NCI-H524 (cell line): ENCODE results near the gene RBM6.
"Not testable (repeated sequence)": the region's sequence is repeated elsewhere in the genome, so short reads cannot be mapped to it uniquely, and the experiment has no call there.

ENCODE experiments used
- DNase-seq, 2 experiments: peaks; one replicate each; lab custom pipeline; 2025; lab: John Stamatoyannopoulos, UW

The RBM6 gene

DNA sequence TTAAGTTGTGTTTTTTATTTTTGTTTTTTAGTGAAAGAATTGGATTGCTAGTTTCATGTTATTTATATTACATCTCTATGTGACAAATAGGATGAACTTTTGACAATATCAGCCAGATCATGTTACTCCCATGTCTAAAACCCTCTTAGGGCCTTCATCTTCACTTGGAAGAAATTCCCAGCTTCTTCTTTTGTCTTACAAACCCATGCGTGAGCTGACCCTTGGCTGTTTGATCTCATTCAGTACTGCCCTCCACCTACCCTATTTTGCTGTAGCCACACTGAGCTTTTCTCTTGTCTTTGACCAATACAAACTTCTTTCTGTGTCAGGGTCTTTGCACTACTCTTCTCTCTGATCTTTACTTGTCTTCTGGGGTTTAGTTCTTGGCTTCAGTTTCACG, 37.0 kb downstream of the RBM6 start:
- DNase-seq: no peak

- DNase-seq: no peak
These were observed 44.4 kb downstream of the RBM6 start for GRCh38 chr3:49984394-49984793.

DNA sequence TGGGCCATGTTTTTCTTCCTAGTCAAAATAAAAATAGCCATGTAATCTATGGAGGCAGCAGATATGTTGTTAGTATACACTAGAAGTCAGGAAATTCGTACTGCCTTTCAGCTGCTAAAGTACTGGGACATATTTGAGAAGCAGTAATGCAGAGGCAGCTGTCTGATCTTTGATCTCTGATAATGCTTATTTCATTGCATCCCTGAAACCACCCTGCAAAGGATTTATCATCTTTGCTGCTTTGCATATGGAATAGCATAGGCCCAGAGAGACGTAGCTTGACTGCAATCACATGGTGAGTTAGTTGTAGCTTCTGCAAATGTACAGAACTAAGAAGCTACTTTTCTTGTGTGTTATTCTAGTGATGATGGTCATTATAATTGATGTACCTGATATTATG, 52.4 kb downstream of the RBM6 start:
- no peak for DNase-seq

GRCh38 chr3:49994476-49994875, 54.5 kb downstream of the RBM6 start:
- no peak for DNase-seq

DNA sequence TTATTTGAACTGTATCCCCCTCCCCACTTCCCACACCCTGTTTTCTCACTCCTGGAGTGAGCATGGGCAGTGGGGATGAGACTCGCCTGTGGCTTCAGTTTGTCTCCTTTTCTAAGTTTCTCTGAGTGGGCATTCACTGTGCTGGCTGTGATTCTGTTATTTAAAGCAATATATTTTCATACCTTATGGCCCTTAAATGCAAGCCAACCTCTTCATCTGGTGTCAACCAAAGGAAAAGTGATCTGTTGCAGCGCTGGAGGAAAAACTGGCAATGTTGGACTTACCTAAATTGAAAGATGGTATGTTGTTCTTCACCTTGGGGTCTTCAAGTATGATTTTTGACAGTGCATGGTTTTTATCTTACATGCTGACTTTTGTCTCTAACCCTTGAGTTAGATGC, 56.1 kb downstream of the RBM6 start:
- no peak for DNase-seq

DNA sequence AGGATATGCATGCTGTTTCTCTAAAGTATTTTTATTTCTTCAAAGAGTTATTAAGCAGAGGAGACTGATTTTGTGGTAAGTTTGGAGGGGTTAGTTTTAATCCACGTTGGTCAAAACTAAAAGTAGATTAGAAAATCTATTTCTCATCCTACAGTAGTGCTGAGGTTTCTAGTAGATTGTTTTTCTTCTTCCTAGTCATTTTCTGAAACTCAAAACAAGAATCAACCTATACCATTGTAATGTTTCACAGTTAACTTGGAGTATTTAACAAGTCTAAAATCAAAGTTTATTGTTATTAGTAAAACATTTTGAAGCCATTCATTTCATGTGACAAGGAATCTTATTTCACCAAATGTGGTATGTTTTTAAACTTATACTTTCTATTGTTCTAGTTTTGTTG, 57.9 kb downstream of the RBM6 start:
- DNase-seq: no peak

DNA sequence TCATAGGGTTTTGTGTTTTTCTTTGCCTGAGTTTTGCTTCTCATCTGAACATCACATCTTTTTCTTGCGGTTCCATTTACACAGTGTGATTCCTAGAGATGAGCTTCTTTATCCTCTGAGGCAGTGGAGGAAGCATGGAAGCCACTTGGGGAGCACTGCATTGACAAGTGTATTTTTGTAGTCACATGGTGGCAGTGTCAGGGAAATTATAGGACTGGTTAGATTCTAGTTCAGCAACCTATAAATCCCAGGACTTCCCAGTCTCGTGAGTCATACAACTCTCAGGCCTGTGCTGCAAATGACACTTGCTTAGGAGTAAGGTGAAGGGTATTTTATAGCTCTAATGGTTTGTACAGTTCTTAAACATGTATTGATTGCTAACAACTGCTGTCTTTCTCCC, 58.4 kb downstream of the RBM6 start:
- DNase-seq: no peak

GRCh38 chr3:50001511-50001910, 61.6 kb downstream of the RBM6 start:
- no peak for DNase-seq

DNA sequence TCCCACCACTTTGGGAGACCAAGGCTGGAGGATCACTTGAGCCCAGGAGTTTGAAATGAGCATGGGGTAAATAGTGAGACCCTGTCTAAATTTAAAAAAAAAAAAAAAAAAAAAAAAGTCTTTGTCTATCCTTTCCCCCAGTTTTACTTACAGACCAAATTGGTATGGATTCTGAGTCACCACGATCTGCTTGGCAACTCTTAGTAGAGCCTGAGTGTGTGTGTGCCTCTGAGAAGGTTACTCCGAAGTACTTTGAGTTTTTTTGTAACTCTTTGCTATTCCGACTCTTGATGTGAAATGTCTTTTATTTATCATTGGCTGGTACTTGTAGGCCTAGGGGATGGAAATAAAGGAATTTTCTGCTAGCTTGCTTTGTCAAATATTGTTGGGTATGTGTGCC, 63.3 kb downstream of the RBM6 start:
- no peak for DNase-seq

- peak in 1 of 2 experiments; percentile 3 for DNase-seq
These were observed 63.9 kb downstream of the RBM6 start for GRCh38 chr3:50003824-50004223.

DNA sequence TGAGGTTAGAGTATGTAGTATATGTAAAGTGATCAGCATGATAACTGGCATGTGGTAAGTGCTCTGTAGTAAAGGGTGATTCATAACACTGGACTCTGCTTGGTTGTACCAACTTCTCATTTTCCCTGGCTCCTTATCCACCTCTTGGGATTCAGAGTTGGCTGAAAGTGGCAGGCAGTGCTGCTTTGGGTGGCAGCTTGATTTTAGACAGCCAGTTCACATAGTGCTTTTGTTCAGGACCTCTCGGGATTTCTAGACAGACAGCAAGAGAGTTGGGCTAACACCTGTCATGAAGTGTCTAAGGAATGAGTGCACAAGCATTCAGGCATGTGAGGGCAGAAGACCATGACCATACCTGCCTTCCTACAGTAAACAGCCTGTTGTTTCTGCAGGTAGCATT, 69.0 kb downstream of the RBM6 start:
- DNase-seq: no peak

DNA sequence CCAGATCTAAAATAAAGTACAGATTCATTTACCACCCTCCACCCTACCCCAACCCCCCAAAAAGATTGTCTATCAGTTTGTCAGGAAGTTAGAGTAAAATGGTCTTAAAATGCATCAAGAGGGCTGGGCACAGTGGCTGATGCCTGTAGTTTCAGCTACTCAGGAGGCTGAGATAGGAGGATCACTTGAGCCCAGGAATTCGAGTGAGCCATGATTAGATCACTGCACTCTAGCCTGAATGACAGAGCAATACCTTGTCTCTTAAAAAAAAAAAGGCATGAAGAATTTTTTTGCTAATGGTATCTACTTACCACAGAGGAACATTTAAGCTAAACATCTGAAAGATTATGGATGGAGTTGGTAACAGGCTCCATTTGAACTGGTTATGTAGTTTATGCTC, 71.0 kb downstream of the RBM6 start:
- DNase-seq: no peak

DNA sequence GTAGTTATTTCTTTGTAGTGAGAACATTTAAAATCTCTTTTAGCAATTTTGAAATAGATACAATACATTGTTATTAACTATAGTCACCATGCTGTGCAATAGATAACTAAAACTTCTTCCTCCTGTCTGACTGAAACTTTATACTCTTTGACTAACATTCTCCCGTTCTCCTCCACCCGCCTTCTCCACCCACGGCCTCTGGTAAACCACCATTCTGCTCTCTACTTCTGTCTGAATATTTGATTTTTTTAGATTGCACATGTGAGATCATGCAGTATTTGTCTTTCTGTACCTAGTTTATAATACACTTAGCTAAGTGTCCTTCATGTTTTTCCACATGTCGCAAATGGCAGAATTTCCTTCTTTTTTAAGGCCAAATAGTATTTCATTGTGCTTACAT, 76.0 kb downstream of the RBM6 start:
- DNase-seq: no peak

- DNase-seq: no peak
These were observed 88.4 kb downstream of the RBM6 start for GRCh38 chr3:50028346-50028745.

DNA sequence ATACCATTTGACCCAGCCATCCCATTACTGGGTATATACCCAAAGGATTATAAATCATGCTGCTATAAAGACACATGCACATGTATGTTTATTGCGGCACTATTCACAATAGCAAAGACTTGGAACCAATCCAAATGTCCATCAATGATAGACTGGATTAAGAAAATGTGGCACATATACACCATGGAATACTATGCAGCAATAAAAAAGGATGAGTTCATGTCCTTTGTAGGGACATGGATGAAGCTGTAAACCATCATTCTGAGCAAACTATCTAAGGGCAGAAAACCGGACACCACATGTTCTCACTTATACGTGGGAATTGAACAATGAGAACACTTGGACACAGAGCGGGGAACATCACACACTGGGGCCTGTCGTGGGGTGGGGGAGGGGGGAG, 91.3 kb downstream of the RBM6 start:
- DNase-seq: not testable (repeated sequence)

DNA sequence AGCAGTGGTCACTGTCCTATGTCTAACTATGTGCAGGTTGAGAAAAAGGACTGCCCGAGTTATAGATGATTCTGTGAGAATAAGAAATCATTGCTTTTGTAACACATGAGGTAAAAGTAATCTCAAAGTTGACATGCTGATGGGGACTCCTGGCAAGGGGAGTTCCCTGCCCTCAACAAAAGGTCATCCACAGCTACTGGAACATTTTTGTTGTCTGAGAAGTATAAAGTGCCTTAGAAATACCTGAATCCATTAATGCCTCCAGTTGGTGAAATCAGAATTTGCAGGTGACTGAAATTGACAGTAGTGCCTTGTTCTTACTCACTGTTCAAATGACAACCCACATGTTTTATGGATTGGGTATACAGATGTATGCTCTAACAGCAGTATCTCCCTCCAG, 105.0 kb downstream of the RBM6 start:
- no peak for DNase-seq

DNA sequence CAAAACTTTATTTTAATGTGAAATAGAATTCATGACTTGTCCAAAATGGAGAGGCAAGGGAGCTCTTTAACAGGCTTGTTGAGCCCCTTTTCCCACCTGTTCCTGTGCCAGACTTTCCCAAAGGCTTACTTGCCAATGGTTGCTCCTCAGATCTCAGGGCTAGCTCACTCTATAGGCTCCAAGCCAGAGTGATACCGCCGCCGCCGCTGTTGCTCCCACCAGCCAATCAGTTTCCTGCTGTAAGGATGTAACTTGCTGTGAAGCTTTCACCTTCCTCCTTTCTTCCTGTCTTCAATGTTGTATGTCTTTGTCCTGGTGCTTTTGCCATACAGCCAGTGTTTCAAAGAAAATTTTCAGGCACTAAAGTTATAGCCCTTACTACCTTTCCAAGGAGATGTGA, 107.5 kb downstream of the RBM6 start:
- DNase-seq: no peak

DNA sequence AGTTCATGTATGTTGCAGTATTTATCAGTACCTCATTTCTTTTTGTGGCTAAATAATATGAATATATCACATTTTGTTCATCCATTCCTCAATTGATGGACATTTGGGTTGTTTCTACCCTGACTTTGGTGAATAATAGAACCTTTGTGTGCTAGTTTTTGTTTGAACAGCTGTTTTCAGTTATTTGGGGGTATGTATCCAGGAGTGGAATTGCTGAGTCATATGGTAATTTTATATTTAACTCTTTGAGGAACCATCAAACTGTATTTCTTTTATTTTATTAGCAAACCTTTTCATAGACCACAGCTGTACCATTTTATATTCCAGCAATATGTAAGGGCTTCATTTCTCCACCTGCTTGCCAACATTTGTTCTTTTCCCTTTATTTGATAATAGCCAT, 110.4 kb downstream of the RBM6 start:
- DNase-seq: no peak

GRCh38 chr3:50057756-50058155, 117.8 kb downstream of the RBM6 start:
- no peak for DNase-seq

- no peak for DNase-seq
These were observed 128.2 kb downstream of the RBM6 start for GRCh38 chr3:50068134-50068533.

- DNase-seq: no peak
These were observed 138.1 kb downstream of the RBM6 start for GRCh38 chr3:50078091-50078490.

- no peak for DNase-seq
These were observed 138.7 kb downstream of the RBM6 start for GRCh38 chr3:50078622-50079021.

- not testable (repeated sequence) for DNase-seq
These were observed 145.0 kb downstream of the RBM6 start for GRCh38 chr3:50084951-50085350.

DNA sequence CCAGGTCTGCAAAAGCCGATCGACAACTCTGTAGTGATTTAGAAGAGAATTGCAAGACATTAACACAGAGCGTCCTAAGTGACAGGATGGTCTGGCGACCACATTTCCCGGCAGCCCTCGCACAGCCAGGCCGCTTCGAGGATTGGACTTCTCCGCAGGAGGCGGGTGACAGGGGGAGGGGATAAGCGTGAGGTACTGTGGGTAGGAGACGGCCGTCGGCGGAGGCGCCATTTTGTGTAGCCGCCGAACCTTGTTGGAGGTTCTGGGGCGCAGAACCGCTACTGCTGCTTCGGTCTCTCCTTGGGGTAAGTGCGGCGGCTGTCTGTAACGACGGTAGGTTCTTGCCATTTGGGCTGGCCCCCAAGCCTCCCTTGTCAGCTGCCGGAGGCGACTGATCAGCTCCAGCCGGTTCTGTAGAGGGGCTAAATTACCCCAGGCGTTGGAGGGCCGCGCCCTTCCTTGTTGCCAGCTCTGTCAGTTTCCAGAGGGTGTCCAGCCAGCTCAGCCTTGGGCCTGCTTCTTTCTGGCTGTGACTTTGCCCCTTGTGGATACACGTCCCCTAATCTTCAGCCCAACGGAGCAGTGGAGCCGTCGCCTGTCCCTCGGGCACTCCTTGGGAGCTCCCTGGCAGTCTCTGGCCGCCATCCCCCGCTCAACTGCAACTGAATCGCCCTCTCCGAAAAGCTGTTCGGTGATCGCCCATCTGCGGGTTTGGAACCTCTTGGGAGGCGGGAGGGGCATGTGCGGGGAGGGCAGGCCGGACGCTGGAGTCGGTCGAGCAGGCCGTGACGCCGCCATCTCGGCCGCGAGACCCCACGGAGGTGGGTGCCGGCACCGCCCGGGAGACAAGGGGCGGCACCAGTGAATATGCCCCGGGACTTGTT, 149.0 kb downstream of the RBM6 start, which contains the start of gene RBM5:
TSS of gene RBM5 (plus strand) at position 195 of the 884 bp plus-strand sequence. CDS start 1,516 bp downstream, outside the sequence.
- DNase-seq: peak; percentile 75 to 83
